Measurements from ENCODE around the gene IL17RB. TPM values are rescaled to one million over a fixed set of nuclear protein-coding genes. Genes with fewer than 3 reads are reported as not detected.

Gene IL17RB
- total and polyA plus RNA-seq, 12 donors = 0.16 to 7.7 (median 0.67) TPM; not detected in 2

DNA sequence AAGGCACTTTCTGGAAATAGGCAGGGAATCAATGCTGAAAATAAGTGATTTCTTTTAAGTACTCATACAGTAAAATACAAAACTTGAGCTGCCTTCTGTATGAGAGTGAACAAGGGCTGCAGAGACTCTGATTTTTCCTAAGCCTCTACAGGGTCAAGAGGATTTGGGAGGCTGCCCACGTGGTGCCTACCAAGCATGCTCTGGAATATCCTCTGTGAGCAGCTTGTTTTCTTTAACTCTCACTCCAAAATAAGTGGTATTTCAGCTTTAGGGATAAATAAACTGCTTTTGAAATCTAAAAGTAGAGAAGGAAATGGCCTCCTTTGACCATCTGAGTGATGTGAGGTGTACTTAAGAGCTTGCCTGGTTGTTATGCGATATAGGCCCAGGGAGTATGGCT is 53.4 kb downstream of the IL17RB start:
- 54% methylated on average over 2 of the region's 2 CpGs for WGBS, 2 donors
- intact Hi-C loops (cut with DNase I) = loop anchor here in 1 of 10 donors (10.0 kb wide), 1 partner anchor 605 kb away; no protein-coding TSS in a partner anchor
- no peak for TF ChIP-seq CTCF (IDR thresholded peaks at IDR 0.05)
- no peak for DNase-seq
- Histone ChIP-seq H3K4me1 (peaks cover 0 to 8% (median 0%) of the 10 kb centered on the region in 9 donors), H3K27me3 (peaks cover 0 to 67% (median 14%) of the 10 kb centered on the region in 7 donors), H3K4me3 (no peak overlapping the region), H3K27ac (no peak overlapping the region), H3K36me3 (no peaks in the 10 kb centered on the region), H3K9me3 (no peaks in the 10 kb centered on the region)
- ATAC-seq = no peak

DNA sequence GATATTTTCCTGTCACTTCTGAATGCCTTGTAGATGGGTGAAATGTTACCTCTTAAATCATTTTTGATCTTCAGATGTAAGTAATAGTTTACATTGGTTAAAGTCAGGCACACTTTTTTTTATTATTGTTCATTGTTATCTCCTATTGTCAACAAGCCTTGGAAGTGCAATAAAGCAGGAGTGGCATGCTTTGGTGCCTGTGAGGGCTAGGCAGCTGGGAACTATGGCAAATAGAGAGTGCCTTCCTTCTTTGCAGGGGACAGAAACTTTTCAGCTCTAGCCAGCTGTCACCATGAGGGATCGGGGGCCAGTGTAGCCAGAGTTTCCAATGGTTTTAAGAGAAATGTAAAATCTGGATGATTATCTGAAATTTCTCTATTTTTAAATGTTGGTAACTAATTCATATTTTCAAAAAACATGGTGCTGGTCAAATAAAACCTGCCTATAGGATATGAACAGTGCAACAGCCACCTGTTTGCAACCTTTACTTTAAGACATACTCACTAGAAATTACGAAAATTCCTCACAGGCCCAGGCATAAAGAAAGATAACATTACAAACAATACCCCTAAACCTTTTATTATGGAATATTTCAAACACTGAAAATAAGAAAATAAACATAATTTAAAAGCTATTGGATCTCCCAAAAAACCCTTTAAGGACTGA is 54.4 kb downstream of the IL17RB start:
- Histone ChIP-seq H3K36me3 (no peaks in the 10 kb centered on the region), H3K27me3 (peaks cover 0 to 58% (median 15%) of the 10 kb centered on the region in 7 donors), H3K4me1 (peaks cover 0 to 8% (median 0%) of the 10 kb centered on the region in 9 donors), H3K9me3 (peaks cover 0 to 5% (median 0%) of the 10 kb centered on the region in 11 donors), H3K4me3 (no peak overlapping the region), H3K27ac (no peak overlapping the region)
- 69% methylated on average over 2 of the region's 2 CpGs for WGBS, 2 donors
- no peak for TF ChIP-seq CTCF (IDR thresholded peaks at IDR 0.05)
- DNase-seq (no peak), ATAC-seq (no peak)
- intact Hi-C loops (cut with DNase I) = no loop called here

DNA sequence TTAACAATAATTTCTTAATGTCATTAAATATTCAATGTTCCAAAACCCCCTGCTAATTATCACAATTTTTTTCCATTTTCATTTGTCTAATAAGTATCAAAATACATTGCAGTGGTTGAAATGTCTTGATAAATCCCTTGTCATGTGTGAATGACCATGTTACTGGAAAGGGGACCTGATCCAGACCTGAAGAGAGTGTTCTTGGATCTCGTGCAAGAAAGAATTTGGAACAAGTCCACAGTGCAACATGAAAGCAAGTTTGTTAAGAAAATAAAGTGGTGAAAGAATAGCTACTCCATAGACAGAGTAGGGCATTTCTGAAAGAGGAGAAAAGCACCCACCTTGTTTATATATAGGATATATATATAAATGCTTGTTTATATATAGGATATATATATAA is 55.7 kb downstream of the IL17RB start:
- ATAC-seq (peak in 2 of 8 donors; percentile 58 to 69), DNase-seq (no peak)
- intact Hi-C loops (cut with DNase I) = no loop called here
- H3K9me3 ChIP-seq = peaks cover 0 to 13% (median 0%) of the 10 kb centered on the region in 11 donors
- peaks cover 0 to 8% (median 0%) of the 10 kb centered on the region in 9 donors for H3K4me1 ChIP-seq
- H3K36me3 ChIP-seq = no peaks in the 10 kb centered on the region
- peaks cover 0 to 51% (median 14%) of the 10 kb centered on the region in 7 donors for H3K27me3 ChIP-seq
- WGBS, 2 donors = 11 to 16% methylated on average over 1 of the region's 1 CpG
- H3K27ac ChIP-seq = no peak overlapping the region
- no peak overlapping the region for H3K4me3 ChIP-seq
- TF ChIP-seq CTCF (IDR thresholded peaks at IDR 0.05) = no peak

- peaks cover 0 to 8% (median 0%) of the 10 kb centered on the region in 9 donors for H3K4me1 ChIP-seq
- intact Hi-C loops (cut with DNase I) = no loop called here
- H3K36me3 ChIP-seq = no peaks in the 10 kb centered on the region
- H3K27me3 ChIP-seq = peaks cover 0 to 50% (median 9%) of the 10 kb centered on the region in 7 donors
- ATAC-seq (no peak), DNase-seq (no peak)
- peaks cover 0 to 13% (median 0%) of the 10 kb centered on the region in 11 donors for H3K9me3 ChIP-seq
- no peak overlapping the region for H3K4me3 ChIP-seq
- 74 to 77% methylated on average over 5 of the region's 5 CpGs for WGBS, 2 donors
- H3K27ac ChIP-seq = no peak overlapping the region
- TF ChIP-seq CTCF (IDR thresholded peaks at IDR 0.05) = no peak
These were observed 56.3 kb downstream of the IL17RB start for GRCh38 chr3:53902711-53903110.

Data from heart right ventricle (tissue), 16 donors.